SKM-1 treated with dmso at 0.1 percent for 144 hours (cell line): Measurements from ENCODE around the gene UGDH.
"Not testable (repeated sequence)": the region's sequence is repeated elsewhere in the genome, so short reads cannot be mapped to it uniquely, and the experiment has no call there.

Source experiments
- DNase-seq: peaks from one replicate; lab custom pipeline; 2025; ENCODE audit not compliant: unreplicated experiment; lab: John Stamatoyannopoulos, UW

The UGDH gene

GRCh38 chr4:39527296-39528060 lies at the start of gene UGDH:
UGDH (minus strand) TSS chr4:39527439; CDS start chr4:39521512, 5,927 bp downstream.
- DNase-seq: peak; percentile 97

DNA sequence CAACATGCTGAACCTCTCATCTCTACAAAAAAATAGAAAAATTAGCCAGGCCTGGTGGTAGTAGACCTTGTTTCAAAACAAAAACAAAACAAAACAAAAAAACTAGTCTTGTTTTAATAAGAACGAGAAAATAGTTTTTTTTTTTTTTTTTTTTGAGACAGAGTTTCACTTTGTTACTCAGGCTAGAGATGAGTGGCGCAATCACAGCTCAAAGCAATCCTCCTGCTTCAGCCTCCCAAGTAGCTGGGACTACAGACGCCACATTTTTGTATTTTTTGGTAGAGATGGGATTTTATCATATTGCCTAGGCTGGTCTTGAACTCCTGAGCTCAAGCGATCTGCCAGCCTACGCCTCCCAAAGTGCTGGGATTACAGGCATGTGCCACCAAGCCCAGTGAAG lies 47.7 kb upstream of the UGDH start:
- DNase-seq: no peak

GRCh38 chr4:39571504-39571903 lies 44.3 kb upstream of the UGDH start:
- DNase-seq: no peak

- no peak for DNase-seq
Measured at GRCh38 chr4:39571054-39571453, 43.8 kb upstream of the UGDH start.

GRCh38 chr4:39569209-39569608 lies 42.0 kb upstream of the UGDH start:
- no peak for DNase-seq

DNA sequence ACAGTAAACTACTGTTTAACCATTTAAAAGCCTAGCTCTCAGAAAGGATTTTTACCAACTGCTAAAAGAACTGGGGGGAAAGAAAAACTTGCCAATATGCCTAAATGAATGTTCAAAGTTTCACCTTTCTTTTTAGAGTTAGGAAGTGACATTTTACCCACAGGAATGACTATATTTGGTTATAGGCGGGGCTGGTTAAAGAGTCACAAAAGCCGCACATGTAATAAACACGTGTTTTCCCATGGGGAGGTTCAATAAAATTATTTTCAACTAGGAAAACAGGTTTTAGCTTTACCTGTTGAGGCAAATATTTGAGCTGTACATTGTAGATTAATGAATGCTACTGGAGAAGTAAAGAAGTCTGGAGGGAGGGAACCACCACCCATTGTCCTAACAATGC lies 41.6 kb upstream of the UGDH start:
- no peak for DNase-seq

- DNase-seq: no peak
Measured at GRCh38 chr4:39565878-39566600, 38.8 kb upstream of the UGDH start.

DNA sequence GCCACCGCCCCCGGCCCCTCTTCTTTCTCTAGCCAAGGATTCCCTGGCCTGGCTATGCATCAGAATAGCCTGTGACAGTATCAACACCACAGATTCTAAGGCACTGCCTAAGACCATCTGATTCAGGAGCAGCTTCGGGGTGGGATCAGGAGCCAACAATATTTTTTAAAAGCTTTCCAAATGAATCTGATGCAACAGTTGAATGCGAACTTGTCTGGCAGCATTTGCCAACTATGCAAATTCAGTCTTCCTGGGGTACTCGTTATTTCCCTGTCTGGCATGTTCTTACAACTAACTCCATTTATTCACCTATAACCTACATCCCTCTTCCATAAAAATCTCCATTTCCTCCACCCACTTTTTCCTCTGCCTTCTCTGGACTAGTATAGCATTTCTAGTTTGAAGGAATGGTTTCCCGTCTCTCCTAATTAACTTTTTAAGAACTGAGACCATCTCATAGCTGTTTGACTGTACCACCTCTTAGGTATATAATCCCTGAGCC lies 36.2 kb upstream of the UGDH start:
- DNase-seq: no peak

- no peak for DNase-seq
Measured at GRCh38 chr4:39562792-39563191, 35.6 kb upstream of the UGDH start.

DNA sequence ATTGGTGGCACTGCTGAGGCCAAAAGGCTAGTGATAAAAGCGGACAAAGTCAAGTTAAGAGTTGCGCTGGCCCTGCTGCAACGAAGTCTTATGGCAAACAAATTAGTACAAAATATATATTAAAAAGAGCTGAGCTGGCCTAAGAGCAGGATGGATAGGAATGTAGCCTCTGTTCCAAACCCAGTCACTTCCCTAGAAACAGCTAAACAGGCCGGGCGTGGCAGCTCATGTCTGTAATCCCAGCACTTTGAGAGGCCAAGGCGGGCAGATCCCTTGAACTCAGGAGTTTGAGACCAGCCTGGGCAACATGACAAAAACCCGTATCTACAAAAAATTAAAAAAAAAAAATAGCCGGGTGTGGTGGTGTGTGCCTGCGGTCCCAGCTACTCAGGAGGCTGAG lies 32.4 kb upstream of the UGDH start:
- no peak for DNase-seq

DNA sequence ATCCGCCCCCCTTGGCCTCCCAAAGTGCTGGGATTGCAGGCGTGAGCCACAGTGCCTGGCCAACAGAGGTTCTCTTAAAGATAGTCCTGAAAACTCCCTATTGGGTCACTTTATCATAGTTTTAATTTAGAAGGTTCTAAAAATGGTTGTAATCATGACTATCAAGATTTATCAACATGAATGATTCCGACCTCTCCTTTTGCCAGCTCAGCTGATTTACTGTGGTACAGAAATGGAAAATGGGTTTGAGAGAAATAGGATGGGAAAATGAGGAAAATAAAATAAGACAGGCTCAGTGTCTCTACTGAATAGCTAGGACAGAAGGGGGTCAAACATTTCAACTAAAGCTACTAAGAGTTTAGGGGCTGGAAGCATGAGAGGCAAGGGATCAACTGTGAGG lies 28.2 kb upstream of the UGDH start:
- DNase-seq: no peak

GRCh38 chr4:39548425-39549067 lies 21.3 kb upstream of the UGDH start:
- DNase-seq: no peak

DNA sequence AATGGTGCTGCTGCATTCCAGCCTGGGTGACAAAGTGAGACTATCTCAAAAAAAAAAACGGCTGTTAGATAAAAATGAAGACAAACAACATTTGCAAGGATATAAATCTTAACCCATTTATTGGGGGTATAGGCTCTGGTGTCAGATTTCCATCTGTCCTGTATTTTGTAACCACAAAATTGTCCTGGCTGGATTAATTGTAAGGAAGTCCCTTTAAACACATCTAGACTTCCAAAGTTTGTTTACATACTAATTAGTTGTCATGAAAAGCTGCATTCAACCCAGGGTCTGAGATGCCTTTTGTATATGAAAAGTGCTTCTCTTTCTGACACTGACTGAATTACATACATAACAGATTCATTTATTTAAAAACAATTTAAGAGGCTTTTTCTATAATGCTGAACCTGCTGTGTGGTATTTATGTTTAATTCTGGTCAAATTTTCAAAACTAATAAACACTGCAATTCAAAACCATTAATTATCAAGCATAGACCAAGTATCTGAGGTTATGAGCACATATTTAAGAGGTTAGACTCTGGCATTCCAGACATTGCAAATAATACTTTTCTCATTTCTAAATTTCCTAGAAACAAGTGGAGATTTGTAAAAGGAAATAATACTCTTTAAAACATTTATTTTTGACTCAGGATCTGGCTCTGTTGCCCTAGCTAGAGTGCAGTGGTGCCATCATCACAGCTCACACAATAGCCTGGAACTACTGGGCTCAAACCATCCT lies 17.5 kb upstream of the UGDH start:
- no peak for DNase-seq

DNA sequence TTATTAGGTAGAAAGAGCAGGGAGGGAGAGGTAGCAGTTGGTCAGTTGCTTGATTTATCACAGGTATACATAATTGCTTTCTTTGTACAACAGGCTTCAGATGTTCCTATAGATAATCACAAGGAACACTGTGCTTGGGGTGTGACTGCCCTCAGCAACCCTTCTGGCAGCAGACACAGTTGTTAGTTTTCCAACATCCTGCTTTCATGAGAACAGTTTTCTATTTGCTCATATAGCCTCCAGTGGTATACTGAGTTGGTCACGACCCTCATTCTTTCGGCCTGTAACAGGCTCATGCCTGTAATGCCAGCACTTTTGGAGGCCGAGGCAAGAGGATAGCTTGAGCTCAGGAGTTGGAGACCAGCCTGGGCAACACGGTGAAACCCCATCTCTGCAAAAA lies 16.8 kb upstream of the UGDH start:
- DNase-seq: not testable (repeated sequence)

GRCh38 chr4:39543034-39543433 lies 15.8 kb upstream of the UGDH start:
- no peak for DNase-seq

- no peak for DNase-seq
Measured at GRCh38 chr4:39542611-39543012, 15.4 kb upstream of the UGDH start.

DNA sequence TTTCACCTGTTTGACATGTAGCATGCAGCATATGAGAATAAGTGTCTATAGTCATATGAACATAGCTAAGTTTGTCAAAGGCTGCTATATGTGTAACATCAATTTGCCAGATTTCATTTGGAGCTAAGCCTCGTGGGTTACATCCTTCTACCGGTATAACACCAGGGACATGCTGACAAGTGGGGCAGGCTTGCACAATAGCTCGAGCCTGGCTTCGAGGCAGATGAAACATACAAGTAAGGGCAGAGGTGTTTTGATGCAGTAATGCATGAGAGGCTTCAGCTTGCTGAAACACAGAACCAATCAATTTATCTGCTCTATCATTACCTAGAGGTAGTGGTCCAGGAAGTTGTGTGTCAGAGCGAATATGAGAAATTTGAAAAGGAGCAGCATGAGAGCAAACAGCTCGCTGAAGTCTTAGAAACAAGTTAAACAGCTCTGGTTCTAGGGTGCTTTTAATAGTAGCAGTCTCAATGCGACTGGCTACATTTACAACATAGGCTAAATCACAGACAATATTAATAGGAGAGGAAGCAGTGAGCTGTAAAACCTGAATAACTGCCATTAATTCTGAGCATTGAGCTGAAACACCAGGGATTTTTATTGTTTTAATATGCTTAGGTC lies 14.9 kb upstream of the UGDH start:
- DNase-seq: no peak

DNA sequence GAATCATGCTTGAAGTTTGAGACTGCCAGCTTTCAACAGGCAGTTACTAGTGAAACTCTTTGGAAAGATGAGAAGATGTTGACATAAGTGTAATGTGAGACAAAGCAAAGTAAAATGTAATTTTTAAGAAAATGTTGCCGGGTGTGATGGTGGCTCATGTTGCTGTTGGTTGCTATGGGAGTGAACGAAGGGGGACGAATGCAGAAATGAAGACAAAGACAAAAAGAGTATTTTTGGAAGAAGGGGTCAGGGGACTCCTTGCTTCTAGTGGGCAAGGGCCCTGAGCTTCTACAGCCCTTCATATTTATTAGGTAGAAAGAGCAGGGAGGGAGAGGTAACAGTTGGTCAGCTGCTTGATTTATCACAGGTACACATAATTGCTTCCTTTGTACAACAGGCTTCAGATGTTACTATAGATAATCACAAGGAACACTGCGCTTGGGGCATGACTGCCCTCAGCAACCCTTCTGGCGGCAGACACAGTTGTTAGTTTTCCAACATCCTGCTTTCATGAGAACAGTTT lies 11.9 kb upstream of the UGDH start:
- no peak for DNase-seq

GRCh38 chr4:39533541-39533940 lies 6.3 kb upstream of the UGDH start:
- no peak for DNase-seq

- not testable (repeated sequence) for DNase-seq
Measured at GRCh38 chr4:39532237-39532636, 5.0 kb upstream of the UGDH start.

DNA sequence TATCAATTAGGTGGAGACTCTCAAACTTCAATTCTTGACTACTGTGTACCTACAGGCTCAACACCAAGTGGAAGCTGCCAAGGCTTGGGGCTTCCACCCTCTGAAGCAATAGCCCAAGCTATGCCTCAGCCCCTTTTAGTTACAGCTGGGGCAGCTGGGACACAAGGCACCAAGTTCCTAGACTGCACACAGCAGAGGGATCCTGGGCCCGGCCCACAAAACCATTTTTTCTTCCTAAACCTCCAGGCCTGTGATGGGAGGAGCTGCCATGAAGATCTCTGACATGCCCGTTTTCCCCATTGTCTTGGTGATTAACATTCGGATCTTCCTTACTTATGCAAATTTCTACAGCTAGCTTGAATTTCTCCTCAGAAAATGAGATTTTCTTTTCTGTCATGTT lies 3.4 kb upstream of the UGDH start:
- DNase-seq: no peak
